ENCODE measurements around the gene MEF2D. TPM values are rescaled to one million over a fixed set of nuclear protein-coding genes. Genes with fewer than 3 reads are reported as not detected.

The MEF2D gene
- total RNA-seq, 1 experiment from 2014 or later: 21.9 TPM

GRCh38 chr1:156524481-156524869 is 23.9 kb upstream of the MEF2D start:
- DNase-seq (ENCODE audit: low read depth): no peak

- no peak for DNase-seq (ENCODE audit: low read depth)
These were observed 23.4 kb upstream of the MEF2D start for GRCh38 chr1:156523801-156524480.

- DNase-seq (ENCODE audit: low read depth): no peak
These were observed 21.9 kb upstream of the MEF2D start for GRCh38 chr1:156522443-156522970.

GRCh38 chr1:156517748-156518147 is 17.2 kb upstream of the MEF2D start:
- DNase-seq (ENCODE audit: low read depth): no peak

- DNase-seq (ENCODE audit: low read depth): no peak
These were observed 16.2 kb upstream of the MEF2D start for GRCh38 chr1:156516821-156517220.

- DNase-seq (ENCODE audit: low read depth): no peak
These were observed 15.4 kb upstream of the MEF2D start for GRCh38 chr1:156515956-156516355.

GRCh38 chr1:156513185-156513584 is 12.6 kb upstream of the MEF2D start:
- no peak for DNase-seq (ENCODE audit: low read depth)

- peak; percentile 52 for DNase-seq (ENCODE audit: low read depth)
These were observed 11.1 kb upstream of the MEF2D start for GRCh38 chr1:156511644-156512043.

- DNase-seq (ENCODE audit: low read depth): peak; percentile 79
These were observed 10.1 kb upstream of the MEF2D start for GRCh38 chr1:156510709-156511108.

GRCh38 chr1:156509424-156510034 is 9.0 kb upstream of the MEF2D start:
- no peak for DNase-seq (ENCODE audit: low read depth)

GRCh38 chr1:156508955-156509234 is 8.3 kb upstream of the MEF2D start:
- no peak for DNase-seq (ENCODE audit: low read depth)

GRCh38 chr1:156508205-156508954 is 7.8 kb upstream of the MEF2D start:
- DNase-seq (ENCODE audit: low read depth): peak; percentile 58

- DNase-seq (ENCODE audit: low read depth): no peak
These were observed 5.9 kb upstream of the MEF2D start for GRCh38 chr1:156506450-156506849.

- no peak for DNase-seq (ENCODE audit: low read depth)
These were observed 5.2 kb upstream of the MEF2D start for GRCh38 chr1:156505679-156506298.

GRCh38 chr1:156504821-156505678 is 4.5 kb upstream of the MEF2D start:
- peak; percentile 99 for DNase-seq (ENCODE audit: low read depth)

- DNase-seq (ENCODE audit: low read depth): peak; percentile 38
These were observed 3.9 kb upstream of the MEF2D start for GRCh38 chr1:156504438-156504813.

- DNase-seq (ENCODE audit: low read depth): no peak
These were observed 3.3 kb upstream of the MEF2D start for GRCh38 chr1:156503698-156504437.

GRCh38 chr1:156502894-156503697 is 2.5 kb upstream of the MEF2D start:
- DNase-seq (ENCODE audit: low read depth): peak; percentile 94

GRCh38 chr1:156502391-156502893 is 1.9 kb upstream of the MEF2D start:
- peak; percentile 22 for DNase-seq (ENCODE audit: low read depth)

Data from LHCN-M2 (cell line).